H1 (cell line): Measurements from ENCODE around the gene CNOT1. TPM values are rescaled to one million over a fixed set of nuclear protein-coding genes. Genes with fewer than 3 reads are reported as not detected.

Source experiments
- CTCF ChIA-PET: fragments of 300-600 bp; sonication (Branson Sonifier 250); formaldehyde crosslinking; loops from one replicate; lab custom pipeline; 2021; ENCODE audit not compliant: partially characterized antibody; lab: Charles Lee
- POLR2A ChIA-PET: fragments of 300-600 bp; sonication (Branson Sonifier 250); formaldehyde crosslinking; loops from one replicate; lab custom pipeline; 2021; ENCODE audit warnings: inconsistent platforms; ENCODE audit not compliant: partially characterized antibody; lab: Charles Lee
- DNase-seq, 2 experiments: peaks; one replicate each; pipeline versions ENCODE4 v3.0.0 to v3.0.0-alpha.2; 2010 to 2022; ENCODE audit warnings: low spot score in 2 of 2, low read depth in 1 of 2, mixed read lengths in 1 of 2
- FAIRE-seq: peaks from 2 replicates; lab custom pipeline; 2011; peaks lifted over from hg19 to GRCh38; lab: Jason Lieb, UNC
- H2AFZ ChIP-seq: 2 replicates; pipeline ENCODE4 v1.8.1; 2012; ENCODE audit warnings: low read length, inconsistent platforms
- H2AK5ac ChIP-seq: 2 replicates; pipeline ENCODE4 v1.6.1; 2013; ENCODE audit warnings: low read depth, low read length
- H2BK120ac ChIP-seq: replicated peaks from 2 replicates; pipeline ENCODE3; 2013; ENCODE audit warnings: low read depth, low read length, inconsistent platforms
- H2BK12ac ChIP-seq: 2 replicates; pipeline ENCODE4 v1.6.1; 2013; ENCODE audit warnings: low read depth, low read length
- H2BK15ac ChIP-seq: 2 replicates; pipeline ENCODE4 v1.6.1; 2013; ENCODE audit warnings: low read length
- H2BK20ac ChIP-seq: 2 replicates; pipeline ENCODE4 v1.6.1; 2013; ENCODE audit warnings: low read length
- H2BK5ac ChIP-seq: 2 replicates; pipeline ENCODE4 v1.6.1; 2013; ENCODE audit warnings: low read depth, low read length
- H3K14ac ChIP-seq: 2 replicates; pipeline ENCODE4 v1.6.1; 2013; ENCODE audit warnings: inconsistent platforms; ENCODE audit not compliant: insufficient read length
- H3K18ac ChIP-seq: 2 replicates; pipeline ENCODE4 v1.6.1; 2013; ENCODE audit warnings: low read length; ENCODE audit errors: extremely low read depth
- H3K23ac ChIP-seq: 2 replicates; pipeline ENCODE4 v1.6.1; 2013; ENCODE audit warnings: inconsistent platforms; ENCODE audit not compliant: insufficient read length
- H3K23me2 ChIP-seq: 2 replicates; pipeline ENCODE4 v1.6.1; 2013; ENCODE audit warnings: low read depth, low read length
- H3K27ac ChIP-seq: 2 replicates; pipeline ENCODE4 v1.6.1; 2011; ENCODE audit warnings: low read depth, low read length, inconsistent platforms
- H3K27me3 ChIP-seq, 4 experiments: replicated peaks in 1 of 4; 1 replicate in 1 of 4; 2 replicates in 3 of 4; pipeline versions ENCODE4 v1.6.1 to v1.8.1; 2011 to 2013; ENCODE audit warnings: low read length in 3 of 4, mild to moderate bottlenecking in 3 of 4, inconsistent platforms in 2 of 4, mixed read lengths in 2 of 4, moderate library complexity in 1 of 4; ENCODE audit not compliant: control insufficient read depth in 3 of 4, insufficient read depth in 3 of 4; ENCODE audit errors: extremely low read depth in 1 of 4
- H3K36me3 ChIP-seq, 4 experiments: 2 replicates each; pipeline versions ENCODE4 v1.6.1 to v1.8.1; 2011 to 2013; ENCODE audit warnings: mild to moderate bottlenecking in 4 of 4, low read length in 3 of 4, moderate library complexity in 2 of 4, control low read depth in 1 of 4, inconsistent platforms in 1 of 4; ENCODE audit not compliant: insufficient read depth in 4 of 4, control insufficient read depth in 2 of 4
- H3K4ac ChIP-seq: replicated peaks from 2 replicates; pipeline ENCODE3; 2013; ENCODE audit warnings: low read length, low read depth, mixed read lengths, inconsistent platforms; ENCODE audit not compliant: insufficient read length
- H3K4me1 ChIP-seq, 4 experiments: replicated peaks in 1 of 4; 1 replicate in 1 of 4; 2 replicates in 3 of 4; pipeline versions ENCODE4 v1.6.1 to v1.8.1; 2011 to 2013; ENCODE audit warnings: low read length in 3 of 4, inconsistent platforms in 2 of 4, mixed read lengths in 1 of 4; ENCODE audit not compliant: insufficient read depth in 4 of 4, control insufficient read depth in 3 of 4
- H3K4me2 ChIP-seq, 2 experiments: 2 replicates each; pipeline versions ENCODE4 v1.6.1 to v1.8.1; 2011 to 2013; ENCODE audit warnings: low read depth in 2 of 2, low read length in 2 of 2, control low read depth in 1 of 2, inconsistent platforms in 1 of 2, mild to moderate bottlenecking in 1 of 2; ENCODE audit not compliant: insufficient read depth in 1 of 2
- H3K4me3 ChIP-seq, 4 experiments: fragments of 200-600, 300-600 bp in 1 of 4; sonication (generic), shearing (Covaris generic), sonication (Bioruptor Twin) in 1 of 4; 2 replicates each; pipeline versions ENCODE4 v1.5.1 to v1.8.1; 2011 to 2016; ENCODE audit warnings: low read length in 4 of 4, low read depth in 3 of 4, control low read depth in 2 of 4, inconsistent platforms in 2 of 4, mild to moderate bottlenecking in 2 of 4, mixed read lengths in 1 of 4, moderate library complexity in 1 of 4; ENCODE audit not compliant: insufficient read depth in 2 of 4; ENCODE audit errors: extremely low read depth in 1 of 4
- H3K56ac ChIP-seq: replicated peaks from 2 replicates; pipeline ENCODE3; 2013; ENCODE audit warnings: low read depth, mild to moderate bottlenecking, mixed read lengths, low read length, inconsistent platforms; ENCODE audit not compliant: insufficient read length
- H3K79me1 ChIP-seq: 2 replicates; pipeline ENCODE4 v1.6.1; 2013; ENCODE audit warnings: low read depth, low read length, control low read depth
- H3K79me2 ChIP-seq, 2 experiments: 2 replicates each; pipeline versions ENCODE4 v1.6.1 to v1.8.1; 2012 to 2013; ENCODE audit warnings: low read length in 2 of 2, mild to moderate bottlenecking in 2 of 2, inconsistent platforms in 1 of 2; ENCODE audit not compliant: insufficient read depth in 2 of 2, control insufficient read depth in 1 of 2
- H3K9ac ChIP-seq, 4 experiments: replicated peaks in 1 of 4; 1 replicate in 1 of 4; 2 replicates in 3 of 4; pipeline versions ENCODE4 v1.6.1 to v1.8.1; 2011 to 2013; ENCODE audit warnings: low read depth in 3 of 4, low read length in 3 of 4, control low read depth in 2 of 4, mild to moderate bottlenecking in 2 of 4, moderate library complexity in 2 of 4, inconsistent platforms in 1 of 4; ENCODE audit errors: extremely low read depth in 1 of 4
- H3K9me3 ChIP-seq, 2 experiments: 2 replicates each; pipeline versions ENCODE4 v1.6.1 to v1.8.1; 2012 to 2013; ENCODE audit warnings: mild to moderate bottlenecking in 2 of 2, moderate library complexity in 2 of 2, control low read depth in 1 of 2, inconsistent platforms in 1 of 2, low read depth in 1 of 2, low read length in 1 of 2, mixed read lengths in 1 of 2; ENCODE audit not compliant: insufficient read depth in 2 of 2
- H4K20me1 ChIP-seq, 2 experiments: replicated peaks in 1 of 2; 2 replicates each; pipeline versions ENCODE3 to v1.8.1; 2011 to 2013; ENCODE audit warnings: inconsistent platforms in 2 of 2, low read length in 2 of 2, mild to moderate bottlenecking in 1 of 2; ENCODE audit not compliant: insufficient read depth in 2 of 2, control insufficient read depth in 1 of 2
- H4K5ac ChIP-seq: 2 replicates; pipeline ENCODE4 v1.6.1; 2013; ENCODE audit warnings: low read length, low read depth, mixed read lengths, inconsistent platforms; ENCODE audit not compliant: insufficient read length
- H4K8ac ChIP-seq: 2 replicates; pipeline ENCODE4 v1.8.0; 2013; ENCODE audit warnings: mild to moderate bottlenecking, moderate library complexity, low read length, inconsistent platforms; ENCODE audit not compliant: insufficient read depth; ENCODE audit errors: extremely low read depth
- H4K91ac ChIP-seq: replicated peaks from 2 replicates; pipeline ENCODE3; 2013; ENCODE audit warnings: low read length, mixed read lengths, inconsistent platforms; ENCODE audit not compliant: insufficient read length
- ATF2 ChIP-seq: IDR thresholded peaks from 2 replicates; pipeline ENCODE4 v1.6.1; 2012; ENCODE audit warnings: low read length, inconsistent platforms
- BCL11A ChIP-seq, 2 experiments: IDR thresholded peaks; one replicate each; pipeline ENCODE4 v1.6.1; 2011; ENCODE audit warnings: low read depth in 2 of 2, low read length in 2 of 2, mild to moderate bottlenecking in 2 of 2
- EP300 ChIP-seq, 2 experiments: IDR thresholded peaks; 1 replicate in 1 of 2; 2 replicates in 1 of 2; pipeline ENCODE4 v1.6.1; 2011 to 2012; ENCODE audit warnings: low read depth in 2 of 2, low read length in 2 of 2, mild to moderate bottlenecking in 2 of 2, borderline replicate concordance in 1 of 2, inconsistent platforms in 1 of 2, moderate library complexity in 1 of 2
- KDM4A ChIP-seq: IDR thresholded peaks from one replicate; pipeline ENCODE4 v1.7.1; 2012; ENCODE audit warnings: low read depth, mild to moderate bottlenecking, moderate library complexity, low read length, inconsistent platforms; ENCODE audit not compliant: severe bottlenecking
- NANOG ChIP-seq: IDR thresholded peaks from 2 replicates; pipeline ENCODE4 v1.6.1; 2011; ENCODE audit warnings: low read length, low read depth, mild to moderate bottlenecking, inconsistent platforms; ENCODE audit not compliant: insufficient read depth, poor library complexity, severe bottlenecking
- POU5F1 ChIP-seq: IDR thresholded peaks from 2 replicates; pipeline ENCODE4 v1.6.1; 2011; ENCODE audit warnings: low read depth, mild to moderate bottlenecking, low read length, moderate library complexity
- SP2 ChIP-seq: IDR thresholded peaks from 2 replicates; pipeline ENCODE4 v1.6.1; 2012; ENCODE audit warnings: mild to moderate bottlenecking, low read length, inconsistent platforms
- YY1 ChIP-seq: IDR thresholded peaks from 2 replicates; pipeline ENCODE4 v1.6.1; 2011; ENCODE audit warnings: low read depth, mild to moderate bottlenecking, low read length
- WGBS, 2 experiments: shearing (Covaris generic) in 1 of 2; methylation state at CpG; one replicate each; pipeline versions ENCODE4 v1.1.6 to v1.1.7; 2013 to 2015; ENCODE audit warnings: low lambda C conversion rate in 2 of 2, mixed read lengths in 2 of 2, inconsistent platforms in 1 of 2, low coverage in 1 of 2, missing lambda C conversion rate in 1 of 2; ENCODE audit not compliant: insufficient replicate concordance in 2 of 2, insufficient coverage in 1 of 2, insufficient read length in 1 of 2; ENCODE audit errors: extremely low coverage in 1 of 2, missing lambda C conversion rate in 1 of 2; 5-methylcytosine and 5-hydroxymethylcytosine counted together
- polyA plus RNA-seq, 7 experiments: library from polyadenylated mRNA; depleted of rRNA in 3 of 7; stranded (reverse) in 5 of 7; unstranded in 2 of 7; fragments of >200 nt in 5 of 7; fragments of 200-250 nt in 2 of 7; gene quantifications; 1 replicate in 5 of 7; 2 replicates in 1 of 7; 4 replicates in 1 of 7; pipeline versions ENCODE4 v1.2.1 to v1.2.3, GENCODE V29; 2011 to 2013; ENCODE audit warnings: missing spikeins in 2 of 7, mixed read lengths in 2 of 7
- total RNA-seq: library from RNA; stranded (reverse); fragmentation: NEBNext Ultra II Directional; extraction: Animal tissue kit (Norgen Biotek cat#: 25700); gene quantifications from 2 replicates; pipeline ENCODE4 v1.2.1, GENCODE V29; 2021

The CNOT1 gene
- total and polyA plus RNA-seq, 2 of the 8 experiments (the other 6 are each of a cell fraction or from before 2014, with no cell fraction given): 306 to 319 TPM

GRCh38 chr16:58541711-58542110 is 87.9 kb downstream of the CNOT1 start:
- no peaks in the 10 kb centered on the region; the same call in 1 of the 2 replicates for H3K79me1 ChIP-seq
- H3K36me3 ChIP-seq: peaks cover 54 to 99% (median 90%) of the 10 kb centered on the region in 4 experiments
- CTCF ChIA-PET: interaction anchor here (0.6 to 1.4 kb wide), 2 partner anchors 34 to 214 kb away, joined by 3 read pairs; no protein-coding TSS in a partner anchor
- H2AFZ ChIP-seq: no peak overlapping the region
- H3K27me3 ChIP-seq: no peaks in the 10 kb centered on the region
- no peak for TF ChIP-seq BCL11A (IDR thresholded peaks at IDR 0.05; ENCODE audit: low read depth in 2 of 2, low read length in 2 of 2)
- no peak for TF ChIP-seq EP300 (IDR thresholded peaks at IDR 0.05; ENCODE audit: borderline replicate concordance in 1 of 2, low read depth in 2 of 2, low read length in 2 of 2)
- no peak for TF ChIP-seq SP2
- no peak for TF ChIP-seq ATF2
- no peak for TF ChIP-seq NANOG
- TF ChIP-seq POU5F1: no peak
- no peak for TF ChIP-seq KDM4A
- no peak for TF ChIP-seq YY1
- TF ChIP-seq, all 59 proteins: peak for 0
- Histone ChIP-seq H3K4ac (no peak overlapping the region), H3K9ac (no peak overlapping the region), H3K79me2 (0 out of 4 replicates have a peak, but pooled peaks cover 0 to 2% of the 10 kb centered on the region in 2 experiments), H3K23me2 (no peaks in the 10 kb centered on the region), H2BK12ac (no peak overlapping the region), H3K27ac (no peak overlapping the region), H2BK15ac (no peak overlapping the region), H2BK5ac (no peak overlapping the region), H3K4me1 (no peaks in the 10 kb centered on the region), H2AK5ac (no peak overlapping the region), H3K18ac (no peak overlapping the region), H4K5ac (no peak overlapping the region), H4K8ac (no peak overlapping the region), H3K4me3 (no peak overlapping the region), H4K20me1 (peaks cover 2 to 10% of the 10 kb centered on the region in 2 experiments), H2BK20ac (no peak overlapping the region), H3K56ac (no peak overlapping the region), H3K14ac (no peak overlapping the region), H3K9me3 (no peaks in the 10 kb centered on the region), H2BK120ac (no peak overlapping the region), H4K91ac (no peak overlapping the region), H3K4me2 (no peak overlapping the region), H3K23ac (no peak overlapping the region)
- FAIRE-seq: no peak
- 94% methylated on average over 2 of the region's 2 CpGs; no CpG with 5 or more reads in 1 of the 2 experiments for WGBS, 2 experiments
- DNase-seq: no peak
- POLR2A ChIA-PET: interaction anchor here (0.6 kb wide), 1 partner anchor 49 kb away, joined by 3 read pairs; no protein-coding TSS in a partner anchor
